Parathyroid adenoma (tissue), 2 donors: Measurements from ENCODE around the gene SGCA.

Source experiments
- H2AFZ ChIP-seq: fragments of 300-600 bp; sonication (generic); one replicate; pipeline ENCODE4 v1.7.0; 2017; ENCODE audit warnings: antibody characterized with exemption, mild to moderate bottlenecking
- H3K27ac ChIP-seq: fragments of 300-600 bp; sonication (generic); one replicate; pipeline ENCODE4 v1.7.0; 2017
- H3K27me3 ChIP-seq: fragments of 300-600 bp; sonication (generic); one replicate; pipeline ENCODE4 v1.7.0; 2017; ENCODE audit warnings: low read length; ENCODE audit not compliant: control insufficient read depth, insufficient read depth
- H3K36me3 ChIP-seq: fragments of 300-600 bp; sonication (generic); one replicate; pipeline ENCODE4 v1.7.0; 2017; ENCODE audit warnings: low read length; ENCODE audit not compliant: control insufficient read depth, insufficient read depth
- H3K4me1 ChIP-seq: fragments of 300-600 bp; sonication (generic); one replicate; pipeline ENCODE4 v1.7.0; 2017; ENCODE audit warnings: control low read depth
- H3K4me2 ChIP-seq: fragments of 300-600 bp; sonication (generic); one replicate; pipeline ENCODE4 v1.7.0; 2017; ENCODE audit warnings: low read length
- H3K4me3 ChIP-seq: fragments of 300-600 bp; sonication (generic); one replicate; pipeline ENCODE4 v1.7.0; 2017; ENCODE audit warnings: low read depth, low read length
- H3K79me2 ChIP-seq: fragments of 300-600 bp; sonication (generic); one replicate; pipeline ENCODE4 v1.7.0; 2017; ENCODE audit warnings: control low read depth
- H3K9ac ChIP-seq: fragments of 300-600 bp; sonication (generic); one replicate; pipeline ENCODE4 v1.7.0; 2017; ENCODE audit warnings: mild to moderate bottlenecking
- H3K9me3 ChIP-seq: fragments of 300-600 bp; sonication (generic); one replicate; pipeline ENCODE4 v1.7.0; 2017; ENCODE audit warnings: low read length; ENCODE audit not compliant: control insufficient read depth
- CTCF ChIP-seq: fragments of 300-600 bp; sonication (generic); IDR thresholded peaks from one replicate; pipeline ENCODE4 v1.7.0; 2017; ENCODE audit warnings: antibody characterized with exemption, mild to moderate bottlenecking
- donor health status: primary hyperparathyroidism.

The SGCA gene

DNA sequence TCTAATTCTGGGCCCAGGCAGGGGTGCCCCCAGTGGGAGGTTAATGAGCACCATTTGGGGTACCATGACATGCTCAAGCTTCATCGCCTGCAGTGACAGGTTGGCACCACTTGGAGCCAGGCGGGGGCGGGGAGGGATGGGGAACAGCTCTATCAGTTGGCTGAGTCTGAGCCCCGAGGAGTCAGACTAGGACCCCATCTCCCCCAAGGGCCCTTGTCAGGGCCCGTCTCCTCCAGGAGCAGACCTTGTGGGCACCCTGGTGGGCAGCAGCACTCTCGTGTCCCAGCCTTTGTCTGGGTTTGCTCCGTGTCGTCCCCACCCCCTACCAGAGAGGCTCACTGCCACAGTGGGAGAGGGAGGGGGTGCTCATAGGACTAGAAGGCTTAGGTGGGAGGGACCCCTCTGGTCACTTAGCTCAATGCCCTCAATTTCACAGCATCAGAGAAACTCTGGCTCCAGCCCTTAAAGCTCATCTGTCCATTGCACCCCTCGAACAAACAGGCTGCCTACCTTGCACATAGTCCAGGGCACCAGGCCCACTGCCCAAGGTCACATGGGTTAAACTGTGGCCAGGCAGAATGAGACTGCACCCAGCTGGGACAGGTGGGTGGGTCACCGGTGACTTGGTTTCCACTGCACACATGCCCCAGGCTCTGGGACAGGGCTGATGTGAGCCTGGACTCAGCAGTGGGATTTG lies 19.4 kb upstream of the SGCA start:
- Histone ChIP-seq H3K9ac (no peak overlapping the region), H3K27me3 (no peaks in the 10 kb centered on the region), H3K4me1 (peaks cover 4% of the 10 kb centered on the region), H2AFZ (no peak overlapping the region), H3K79me2 (peaks cover 4% of the 10 kb centered on the region), H3K4me2 (no peak overlapping the region), H3K9me3 (no peaks in the 10 kb centered on the region), H3K4me3 (no peak overlapping the region), H3K27ac (no peak overlapping the region), H3K36me3 (no peaks in the 10 kb centered on the region)
- TF ChIP-seq CTCF = no peak

DNA sequence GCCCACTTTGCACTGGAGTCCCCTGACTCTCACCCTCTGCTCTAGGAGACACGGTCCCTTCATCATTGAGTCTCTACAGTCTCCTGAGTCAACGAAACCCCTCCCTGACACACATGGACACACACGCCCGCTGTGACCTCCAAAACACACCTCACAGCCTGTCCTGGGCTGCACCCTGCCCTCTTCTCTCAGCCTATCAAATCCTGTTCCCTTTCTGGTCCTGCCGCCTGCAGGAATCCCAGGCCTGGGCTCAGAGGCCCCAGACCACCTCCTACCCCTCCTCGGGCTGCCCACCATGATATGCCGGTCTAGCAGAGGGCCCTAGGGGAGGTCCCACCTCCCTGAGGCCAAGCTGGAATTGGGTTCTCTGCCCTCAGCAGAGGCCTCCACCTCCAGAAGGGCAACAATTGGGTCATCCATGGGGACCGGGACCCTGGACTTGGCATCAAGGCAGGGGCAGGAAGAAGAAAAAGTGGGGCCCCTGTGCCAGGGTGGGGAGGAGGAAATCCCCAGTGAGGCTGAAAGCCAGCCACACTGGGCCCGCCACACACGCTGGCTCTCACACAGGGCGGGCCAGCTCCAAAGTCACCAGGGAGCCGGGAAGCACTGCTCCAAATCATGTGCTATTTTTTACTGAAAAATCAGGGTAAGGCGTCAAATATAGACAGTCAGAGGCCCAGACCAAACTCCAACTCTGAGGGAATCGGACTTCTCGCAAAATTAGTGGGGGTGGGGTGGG lies 18.7 kb upstream of the SGCA start:
- Histone ChIP-seq H3K4me3 (peak overlapping the region; percentile 71), H3K4me1 (peaks cover 6% of the 10 kb centered on the region), H3K27me3 (no peaks in the 10 kb centered on the region), H3K27ac (peak overlapping the region; percentile 55), H3K79me2 (peaks cover 4% of the 10 kb centered on the region), H3K4me2 (peak overlapping the region; percentile 66), H3K36me3 (no peaks in the 10 kb centered on the region), H3K9ac (no peak overlapping the region), H3K9me3 (no peaks in the 10 kb centered on the region), H2AFZ (no peak overlapping the region)
- no peak for TF ChIP-seq CTCF

DNA sequence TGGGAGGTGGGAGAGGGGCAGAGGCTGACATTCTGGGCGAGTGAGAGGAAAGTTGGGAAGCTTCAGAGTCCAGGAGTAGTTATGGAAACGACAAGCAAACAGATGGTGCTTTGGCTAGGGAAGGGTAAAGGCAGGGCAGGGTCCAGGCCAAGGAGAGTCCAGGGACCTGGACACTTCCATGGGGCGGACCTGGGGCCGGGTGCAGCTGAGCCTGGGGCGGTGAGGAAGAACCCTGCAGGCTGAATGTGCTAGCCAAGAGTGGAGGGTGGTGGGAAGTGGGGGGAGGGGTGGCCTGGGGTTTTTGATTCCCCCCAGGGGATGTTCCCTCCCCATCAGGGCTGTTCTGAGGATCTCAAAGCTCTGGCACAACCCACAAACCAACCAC lies 18.0 kb upstream of the SGCA start:
- Histone ChIP-seq H3K27me3 (no peaks in the 10 kb centered on the region), H3K27ac (peak overlapping the region; percentile 55), H2AFZ (no peak overlapping the region), H3K4me2 (peak overlapping the region; percentile 66), H3K36me3 (no peaks in the 10 kb centered on the region), H3K79me2 (peaks cover 4% of the 10 kb centered on the region), H3K4me3 (peak overlapping the region; percentile 71), H3K9ac (no peak overlapping the region), H3K4me1 (peaks cover 14% of the 10 kb centered on the region), H3K9me3 (no peaks in the 10 kb centered on the region)
- TF ChIP-seq CTCF = no peak

GRCh38 chr17:50148226-50149090 lies 17.3 kb upstream of the SGCA start:
- H3K27ac ChIP-seq = peak overlapping the region; percentile 5
- no peak overlapping the region for H2AFZ ChIP-seq
- peaks cover 15% of the 10 kb centered on the region for H3K4me1 ChIP-seq
- H3K9ac ChIP-seq = no peak overlapping the region
- H3K79me2 ChIP-seq = peaks cover 4% of the 10 kb centered on the region
- H3K4me2 ChIP-seq = peak overlapping the region; percentile 66
- no peaks in the 10 kb centered on the region for H3K36me3 ChIP-seq
- TF ChIP-seq CTCF = peak; percentile 39
- no peaks in the 10 kb centered on the region for H3K9me3 ChIP-seq
- peak overlapping the region; percentile 71 for H3K4me3 ChIP-seq
- no peaks in the 10 kb centered on the region for H3K27me3 ChIP-seq
